Psoas muscle (tissue), 8 donors: Measurements from ENCODE around the gene DCLK2. TPM values are rescaled to one million over a fixed set of nuclear protein-coding genes. Genes with fewer than 3 reads are reported as not detected.

Source experiments
- ATAC-seq, 4 donors: fragments of 200-7000 bp; cut with Tn5 transposase; one replicate each; pipeline ENCODE4 v1.9.1; 2020; ENCODE audit warnings: moderate library complexity in 3 of 4, mild to moderate bottlenecking in 2 of 4
- DNase-seq, 2 donors: peaks; one replicate each; pipeline ENCODE4 v3.0.0-alpha.2; 2020
- H3K27ac ChIP-seq: fragments of 200-600 bp; one replicate; pipeline ENCODE4 v1.8.0; 2022
- H3K27me3 ChIP-seq, 3 donors: fragments of 200-600 bp in 1 of 3; one replicate each; pipeline versions ENCODE4 v1.6.1 to v1.8.0; 2013 to 2022; ENCODE audit warnings: low read length in 2 of 3, mild to moderate bottlenecking in 2 of 3, moderate library complexity in 1 of 3; ENCODE audit not compliant: insufficient read depth in 3 of 3
- H3K36me3 ChIP-seq, 2 donors: fragments of 200-600 bp in 1 of 2; one replicate each; pipeline versions ENCODE4 v1.6.1 to v1.8.0; 2013 to 2022; ENCODE audit warnings: low read depth in 1 of 2, mild to moderate bottlenecking in 1 of 2, moderate library complexity in 1 of 2; ENCODE audit not compliant: insufficient read depth in 1 of 2
- H3K4me1 ChIP-seq: fragments of 200-600 bp; one replicate; pipeline ENCODE4 v1.8.0; 2022
- H3K4me3 ChIP-seq: fragments of 200-600 bp; one replicate; pipeline ENCODE4 v1.8.0; 2022; ENCODE audit warnings: mild to moderate bottlenecking
- H3K9me3 ChIP-seq: fragments of 200-600 bp; one replicate; pipeline ENCODE4 v1.8.0; 2022
- WGBS, 3 donors: extraction: QIAGEN DNeasy Blood & Tissue Kit; methylation state at CpG; one replicate each; pipeline versions ENCODE4 v1.1.6 to v1.1.7; 2013; 5-methylcytosine and 5-hydroxymethylcytosine counted together
- intact Hi-C, 2 donors: fragments of 100-400 bp; cut with DNase I; formaldehyde crosslinking; loops; one replicate each; pipeline versions ENCODE4 v1.11.0 to v1.14.2; 2022
- polyA plus RNA-seq, 3 donors: library from polyadenylated mRNA; stranded (reverse); fragments of 200-250 nt; gene quantifications; one replicate each; pipeline ENCODE4 v1.2.3, GENCODE V29; 2013
- total RNA-seq, 4 donors: library from RNA; stranded (reverse); fragmentation: NEBNext Ultra II Directional in 2 of 4; extraction: Animal tissue kit (Norgen Biotek cat#: 25700) in 2 of 4; gene quantifications; one replicate each; pipeline versions ENCODE4 v1.2.1 to v1.2.4, GENCODE V29; 2021 to 2023
- TF ChIP-seq, protein P1 (sequence below): fragments of 200-600 bp; IDR thresholded peaks from one replicate; pipeline ENCODE4 v1.8.0; 2022; ENCODE audit warnings: antibody characterized with exemption
- donor health status: healthy with polysubstance abuse.
- donor health status: DM: no; HTN: no; CAD: no; lungs with moderate emphysema.
- donor health status: Bipolar disorder and iron deficiency.
- donor health status: healthy.
- donor health status: DM: yes; HTN: yes; CAD: no.
- donor health status: DM: no; HTN: no; CAD: no.
- donor health status: DM: no; HTN: no; CAD: no.
- donor health status: DM: yes; HTN: yes; CAD: no.

Gene DCLK2
- total and polyA plus RNA-seq, 7 donors = 0.18 to 1.7 (median 0.78) TPM

DNA sequence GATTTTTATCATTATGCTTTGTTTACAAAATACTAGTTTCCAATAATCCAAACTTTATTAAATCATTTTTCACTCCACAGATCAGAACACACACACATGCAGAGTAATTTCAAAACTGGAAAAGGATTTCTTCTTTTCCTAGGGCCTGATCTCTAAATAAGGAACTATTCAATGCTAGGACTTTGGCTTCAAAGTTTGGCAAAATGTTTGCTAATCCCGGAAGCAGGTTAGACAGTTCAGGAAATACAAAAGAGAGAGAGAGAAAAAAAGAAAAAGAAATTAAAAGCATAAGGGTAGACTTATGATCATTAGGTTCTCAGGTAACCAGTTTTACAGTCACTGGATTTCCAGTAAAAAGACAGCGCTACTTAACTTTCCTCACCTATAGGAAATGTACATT, 211.0 kb downstream of the DCLK2 start:
- 78 to 81% (median 81%) methylated on average over 2 of the region's 2 CpGs for WGBS, 3 donors
- peaks cover 6% of the 10 kb centered on the region for H3K9me3 ChIP-seq
- DNase-seq = no peak
- ATAC-seq = no peak
- H3K4me1 ChIP-seq = no peaks in the 10 kb centered on the region
- intact Hi-C loops = no loop called here
- TF ChIP-seq, protein P1, sequence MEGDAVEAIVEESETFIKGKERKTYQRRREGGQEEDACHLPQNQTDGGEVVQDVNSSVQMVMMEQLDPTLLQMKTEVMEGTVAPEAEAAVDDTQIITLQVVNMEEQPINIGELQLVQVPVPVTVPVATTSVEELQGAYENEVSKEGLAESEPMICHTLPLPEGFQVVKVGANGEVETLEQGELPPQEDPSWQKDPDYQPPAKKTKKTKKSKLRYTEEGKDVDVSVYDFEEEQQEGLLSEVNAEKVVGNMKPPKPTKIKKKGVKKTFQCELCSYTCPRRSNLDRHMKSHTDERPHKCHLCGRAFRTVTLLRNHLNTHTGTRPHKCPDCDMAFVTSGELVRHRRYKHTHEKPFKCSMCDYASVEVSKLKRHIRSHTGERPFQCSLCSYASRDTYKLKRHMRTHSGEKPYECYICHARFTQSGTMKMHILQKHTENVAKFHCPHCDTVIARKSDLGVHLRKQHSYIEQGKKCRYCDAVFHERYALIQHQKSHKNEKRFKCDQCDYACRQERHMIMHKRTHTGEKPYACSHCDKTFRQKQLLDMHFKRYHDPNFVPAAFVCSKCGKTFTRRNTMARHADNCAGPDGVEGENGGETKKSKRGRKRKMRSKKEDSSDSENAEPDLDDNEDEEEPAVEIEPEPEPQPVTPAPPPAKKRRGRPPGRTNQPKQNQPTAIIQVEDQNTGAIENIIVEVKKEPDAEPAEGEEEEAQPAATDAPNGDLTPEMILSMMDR = no peak
- H3K27ac ChIP-seq = no peak overlapping the region
- H3K4me3 ChIP-seq = no peak overlapping the region
- H3K36me3 ChIP-seq = peaks cover 0 to 13% of the 10 kb centered on the region in 2 donors
- no peaks in the 10 kb centered on the region for H3K27me3 ChIP-seq

DNA sequence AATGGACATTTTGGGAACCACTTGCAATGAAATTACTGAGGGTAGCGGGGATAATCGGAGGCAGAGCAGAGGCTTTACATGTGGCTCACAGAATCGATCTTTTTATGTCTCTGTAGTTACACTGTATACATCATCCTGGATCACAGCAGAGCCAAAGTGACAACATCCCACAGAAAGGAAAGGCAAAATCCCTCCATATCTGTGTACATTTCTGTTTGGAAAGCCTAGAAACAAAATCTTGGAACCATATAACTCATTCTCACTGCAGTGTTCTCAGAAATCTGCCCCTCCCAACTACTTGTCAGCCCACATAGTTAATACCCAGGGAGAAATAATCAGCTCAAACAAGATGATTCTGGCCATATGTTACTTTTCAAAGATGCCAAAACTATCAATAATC, 211.6 kb downstream of the DCLK2 start:
- 65 to 74% (median 67%) methylated on average over 3 of the region's 3 CpGs for WGBS, 3 donors
- Histone ChIP-seq H3K36me3 (peaks cover 0 to 12% of the 10 kb centered on the region in 2 donors), H3K27me3 (no peaks in the 10 kb centered on the region), H3K4me1 (no peaks in the 10 kb centered on the region), H3K4me3 (no peak overlapping the region), H3K27ac (no peak overlapping the region), H3K9me3 (peaks cover 6% of the 10 kb centered on the region)
- intact Hi-C loops = no loop called here
- ATAC-seq = no peak
- TF ChIP-seq, protein P1 = no peak
- no peak for DNase-seq

DNA sequence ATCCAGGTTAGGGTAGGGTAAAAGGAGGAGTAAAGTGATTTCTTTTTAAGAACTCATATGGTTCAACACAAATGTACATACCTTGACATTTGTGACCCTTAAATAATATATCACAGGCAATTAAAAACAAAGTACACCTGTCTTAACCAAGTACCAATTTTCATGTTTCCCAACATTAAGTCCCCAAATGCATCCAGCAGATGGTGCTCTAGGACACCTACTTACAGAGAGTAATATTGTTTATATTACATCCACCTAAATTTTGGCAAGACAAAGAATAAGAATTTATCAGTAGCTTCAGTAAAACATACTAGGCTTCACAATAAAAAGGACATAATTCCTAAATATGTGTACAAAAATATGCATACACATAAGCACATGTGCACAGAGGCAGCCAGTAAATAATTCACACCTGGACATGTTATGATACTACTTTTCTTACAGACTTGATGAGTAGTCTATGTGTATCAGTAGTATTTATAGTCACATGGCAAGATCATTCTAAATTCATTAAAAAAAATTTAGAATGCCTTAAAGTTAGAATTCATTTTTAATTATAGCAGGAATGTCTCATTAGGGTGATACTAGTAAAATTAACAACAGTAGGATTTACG, 219.7 kb downstream of the DCLK2 start:
- DNase-seq = no peak
- Histone ChIP-seq H3K4me1 (no peaks in the 10 kb centered on the region), H3K9me3 (no peaks in the 10 kb centered on the region), H3K36me3 (no peaks in the 10 kb centered on the region), H3K4me3 (no peak overlapping the region), H3K27me3 (no peaks in the 10 kb centered on the region), H3K27ac (no peak overlapping the region)
- WGBS, 3 donors = 96 to 98% (median 97%) methylated on average over 1 of the region's 1 CpG
- TF ChIP-seq, protein P1 = peak; percentile 62
- ATAC-seq = no peak
- intact Hi-C loops = loop anchor here (2.0 to 5.0 kb wide), 2 partner anchors 569 kb away; no protein-coding TSS in a partner anchor

DNA sequence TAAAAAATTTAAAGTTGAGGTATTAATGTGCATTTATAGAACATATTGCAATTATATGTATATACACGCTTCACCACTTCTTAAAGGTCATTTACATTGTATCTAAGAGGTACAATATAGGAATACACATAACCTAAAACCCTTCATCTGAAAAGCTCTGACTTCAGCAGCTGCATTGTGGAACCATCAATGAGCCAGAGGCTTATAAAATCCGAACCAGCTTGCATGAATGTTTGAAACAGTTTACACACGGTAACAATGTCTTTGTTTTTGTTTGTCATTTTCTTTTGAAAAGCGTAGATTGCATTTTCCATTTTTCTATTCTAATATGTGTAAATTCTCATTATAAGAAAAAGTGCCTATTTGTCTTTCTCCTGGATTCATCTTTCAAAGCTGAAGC, 221.6 kb downstream of the DCLK2 start:
- Histone ChIP-seq H3K4me1 (no peaks in the 10 kb centered on the region), H3K4me3 (no peak overlapping the region), H3K27ac (no peak overlapping the region), H3K36me3 (no peaks in the 10 kb centered on the region), H3K27me3 (no peaks in the 10 kb centered on the region), H3K9me3 (no peaks in the 10 kb centered on the region)
- 89 to 92% (median 91%) methylated on average over 4 of the region's 4 CpGs for WGBS, 3 donors
- ATAC-seq (no peak), DNase-seq (no peak)
- intact Hi-C loops = loop anchor here (2.0 to 5.0 kb wide), 2 partner anchors 567 kb away; no protein-coding TSS in a partner anchor
- TF ChIP-seq, protein P1 = no peak

DNA sequence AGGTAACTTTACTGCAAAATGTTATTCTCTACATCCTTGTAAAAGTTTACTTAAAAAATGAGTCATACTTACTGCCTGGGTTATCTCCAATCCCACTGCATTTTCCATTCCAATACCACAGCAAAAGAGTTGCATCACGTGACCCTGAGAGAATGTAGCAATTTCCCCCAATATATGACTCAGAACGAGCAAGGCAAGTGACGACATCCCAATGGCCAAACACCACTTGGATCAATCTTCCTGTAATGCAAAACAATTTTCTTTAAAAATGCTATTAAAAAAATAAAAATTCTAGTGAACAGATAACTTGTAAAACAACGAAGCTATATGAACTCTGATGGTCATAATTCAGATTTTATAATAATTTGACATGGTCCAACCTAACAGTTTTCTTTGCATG, 224.3 kb downstream of the DCLK2 start:
- 78 to 85% (median 80%) methylated on average over 4 of the region's 4 CpGs for WGBS, 3 donors
- intact Hi-C loops = no loop called here
- ATAC-seq = no peak
- no peaks in the 10 kb centered on the region for H3K36me3 ChIP-seq
- no peak for DNase-seq
- no peak overlapping the region for H3K4me3 ChIP-seq
- no peaks in the 10 kb centered on the region for H3K9me3 ChIP-seq
- TF ChIP-seq, protein P1 = no peak
- no peak overlapping the region for H3K27ac ChIP-seq
- no peaks in the 10 kb centered on the region for H3K27me3 ChIP-seq
- no peaks in the 10 kb centered on the region for H3K4me1 ChIP-seq
